ENCODE measurements around the gene PLCL2. TPM values are rescaled to one million over a fixed set of nuclear protein-coding genes. Genes with fewer than 3 reads are reported as not detected.
A peak's percentile ranks its signal among the peaks of the same experiment; 100 is the strongest.

PLCL2 gene
- total RNA-seq, 1 donor from 2014 or later: 72.9 TPM

DNA sequence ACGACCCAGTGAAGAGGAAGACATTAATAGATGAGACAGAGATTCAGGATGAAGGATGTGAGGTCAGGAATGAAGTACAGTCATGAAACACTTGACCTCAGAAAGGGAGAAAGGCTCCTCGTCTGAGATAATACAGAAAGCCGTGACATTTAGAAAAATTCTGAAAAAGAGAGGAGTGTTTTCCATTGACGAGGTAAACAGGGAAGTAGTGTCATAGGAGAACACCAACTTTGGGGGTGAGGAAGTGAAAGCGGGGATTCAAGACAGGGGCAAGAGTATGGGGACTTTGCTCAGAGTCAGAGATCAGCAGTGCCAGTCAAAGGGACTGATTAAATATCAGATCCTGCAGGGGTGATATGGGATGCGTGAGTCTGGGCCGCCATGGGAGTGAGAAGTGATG, 160.9 kb downstream of the PLCL2 start:
- intact Hi-C loops (cut with DNase I): no loop called here
- ATAC-seq (no peak), DNase-seq (ENCODE audit: missing footprints) (no peak)

DNA sequence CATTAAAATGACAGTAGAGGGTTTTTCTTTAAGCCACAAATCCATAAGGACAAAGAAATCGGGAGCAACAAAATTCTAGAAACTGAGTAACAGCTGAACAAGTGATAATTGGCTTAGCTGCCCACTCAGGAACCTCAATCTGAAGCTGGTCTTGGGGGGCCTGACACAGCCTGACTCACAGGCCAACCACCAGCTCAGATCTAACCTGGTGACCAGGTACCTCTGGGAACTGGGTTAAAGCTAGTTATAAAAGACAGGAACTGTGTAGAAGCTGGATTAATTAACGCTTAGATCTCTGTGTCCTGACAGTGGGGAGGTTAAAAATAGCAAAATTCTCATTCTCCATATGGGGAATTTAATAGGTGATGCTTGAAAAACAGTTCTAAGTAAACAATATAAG, 161.9 kb downstream of the PLCL2 start:
- intact Hi-C loops (cut with DNase I): no loop called here
- ATAC-seq (no peak), DNase-seq (ENCODE audit: missing footprints) (no peak)

DNA sequence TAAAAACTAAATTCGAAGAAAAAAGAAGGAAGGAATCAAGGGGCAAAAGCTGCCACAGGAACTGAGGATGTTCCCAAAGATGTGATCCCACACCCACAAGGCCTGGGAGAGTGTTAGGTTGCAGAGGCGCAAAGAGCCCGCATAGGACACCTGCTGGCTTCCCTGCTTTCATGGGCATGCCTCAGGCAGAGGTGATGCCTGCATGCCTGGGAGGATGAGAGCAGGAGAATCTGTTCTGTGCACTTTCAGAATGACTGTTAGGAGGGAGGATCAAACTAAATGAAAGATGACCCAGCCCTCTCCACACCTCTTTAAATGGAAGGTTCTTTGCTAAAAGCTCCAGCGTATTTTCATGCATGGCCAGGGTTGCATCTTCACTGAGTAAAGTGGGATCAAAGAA, 162.4 kb downstream of the PLCL2 start:
- DNase-seq (ENCODE audit: missing footprints): no peak
- intact Hi-C loops (cut with DNase I): no loop called here
- ATAC-seq: no peak

DNA sequence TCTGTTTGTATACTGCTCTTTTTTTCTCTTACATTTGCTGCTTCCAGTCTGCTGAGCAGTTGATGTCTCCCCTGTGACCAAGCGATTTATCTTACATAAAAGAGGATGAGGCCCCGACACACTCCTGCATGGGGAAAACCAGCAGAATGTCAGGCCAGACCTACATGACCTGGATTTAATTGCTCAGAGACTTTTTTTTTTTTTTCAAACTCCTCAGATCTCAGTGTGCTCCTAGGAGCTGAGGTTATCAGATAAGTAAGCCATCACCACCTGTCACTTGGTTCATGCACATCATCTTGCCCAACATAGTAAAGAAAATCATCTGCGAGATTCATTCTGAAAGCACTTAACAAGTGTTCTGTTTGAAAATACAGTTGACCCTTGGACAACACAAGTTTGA, 163.1 kb downstream of the PLCL2 start:
- DNase-seq (ENCODE audit: missing footprints) (no peak), ATAC-seq (no peak)
- intact Hi-C loops (cut with DNase I): no loop called here

DNA sequence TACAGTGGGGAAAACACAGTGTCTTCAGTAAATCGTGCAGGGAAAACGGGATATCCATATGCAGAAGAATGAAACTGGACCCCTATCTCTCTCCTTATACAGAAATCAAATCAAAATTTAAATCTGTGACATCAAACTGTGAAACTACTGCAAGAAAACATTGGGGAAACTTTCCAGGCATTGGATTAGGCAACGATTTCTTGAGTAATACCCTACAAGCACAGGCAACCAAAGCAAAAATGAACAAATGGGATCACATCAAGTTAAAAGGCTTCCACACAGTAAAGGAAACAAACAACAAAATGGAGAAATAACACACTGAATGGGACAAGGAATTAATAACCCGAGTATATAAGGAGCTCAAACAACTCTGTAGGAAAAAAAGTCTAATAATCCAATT, 165.3 kb downstream of the PLCL2 start:
- ATAC-seq (no peak), DNase-seq (ENCODE audit: missing footprints) (no peak)
- intact Hi-C loops (cut with DNase I): no loop called here

DNA sequence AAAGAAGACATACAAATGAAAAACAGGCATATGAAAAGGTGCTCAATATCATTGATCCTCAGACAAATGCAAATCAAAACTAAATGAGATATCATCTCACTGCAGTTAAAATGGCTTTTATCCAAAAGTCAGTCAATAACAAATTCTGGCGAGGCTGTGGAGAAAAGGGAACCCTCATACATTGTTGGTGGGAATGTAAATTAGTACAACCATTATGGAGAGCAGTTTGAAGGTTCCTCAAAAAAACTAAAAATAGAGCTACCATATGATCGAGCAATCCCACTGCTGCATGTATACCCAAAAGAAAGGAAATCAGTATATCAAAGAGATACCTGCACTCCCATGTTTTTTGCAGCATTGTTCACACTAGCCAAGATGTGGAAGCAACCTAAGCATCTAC, 165.8 kb downstream of the PLCL2 start:
- DNase-seq (ENCODE audit: missing footprints) (no peak), ATAC-seq (no peak)
- intact Hi-C loops (cut with DNase I): no loop called here

DNA sequence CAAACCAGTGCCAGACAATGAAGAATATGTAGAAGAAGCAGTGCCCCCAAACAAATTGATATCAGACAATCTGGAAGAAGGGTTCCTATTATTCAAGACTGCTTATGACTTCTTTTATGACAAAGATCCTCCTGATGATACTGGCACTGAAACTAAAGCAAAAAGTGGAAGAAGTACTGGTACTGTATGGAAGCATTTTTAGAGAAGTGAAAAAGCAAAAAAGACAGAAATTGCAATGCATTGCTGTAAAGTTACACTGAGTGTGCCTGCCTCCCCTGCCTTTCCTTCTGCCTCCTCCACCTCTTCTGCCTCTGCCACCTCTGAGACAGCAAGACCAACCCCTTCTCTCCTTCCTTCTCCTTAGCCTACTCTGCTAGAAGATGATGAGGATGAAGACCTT, 167.6 kb downstream of the PLCL2 start:
- intact Hi-C loops (cut with DNase I): no loop called here
- ATAC-seq (peak; percentile 46), DNase-seq (ENCODE audit: missing footprints) (no peak)

DNA sequence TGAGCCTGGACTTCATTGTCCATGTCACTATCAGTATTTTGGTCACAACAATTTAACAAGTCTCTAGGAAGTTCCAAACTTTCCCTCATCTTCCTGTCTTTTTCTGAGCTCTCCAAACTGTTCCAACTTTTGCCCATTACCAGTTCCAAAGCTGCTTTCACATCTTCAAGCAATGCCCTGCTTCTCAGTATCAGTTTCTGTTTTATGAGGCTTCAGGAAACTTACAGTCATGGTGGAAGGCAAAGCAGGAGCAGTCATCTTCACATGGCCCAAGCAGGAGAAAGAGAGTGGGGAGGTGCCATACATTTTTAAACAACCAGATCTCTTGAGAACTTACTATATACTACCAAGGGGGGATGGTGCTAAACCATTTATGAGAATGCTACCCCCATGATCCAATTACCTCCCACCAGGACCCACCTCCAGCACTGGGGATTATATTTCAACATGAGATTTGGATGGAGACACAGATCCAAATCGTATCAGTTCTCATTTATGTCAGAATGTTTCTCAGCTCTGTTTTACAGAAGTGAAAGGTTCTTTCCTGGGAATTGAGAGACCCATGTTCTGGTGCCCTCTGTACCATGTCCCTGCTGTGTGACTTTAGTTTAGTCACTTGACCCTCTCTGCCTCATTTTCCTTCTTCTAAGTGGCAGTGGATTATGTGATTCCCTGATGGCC, 169.7 kb downstream of the PLCL2 start:
- intact Hi-C loops (cut with DNase I): no loop called here
- no peak for DNase-seq (ENCODE audit: missing footprints)
- ATAC-seq: no peak

DNA sequence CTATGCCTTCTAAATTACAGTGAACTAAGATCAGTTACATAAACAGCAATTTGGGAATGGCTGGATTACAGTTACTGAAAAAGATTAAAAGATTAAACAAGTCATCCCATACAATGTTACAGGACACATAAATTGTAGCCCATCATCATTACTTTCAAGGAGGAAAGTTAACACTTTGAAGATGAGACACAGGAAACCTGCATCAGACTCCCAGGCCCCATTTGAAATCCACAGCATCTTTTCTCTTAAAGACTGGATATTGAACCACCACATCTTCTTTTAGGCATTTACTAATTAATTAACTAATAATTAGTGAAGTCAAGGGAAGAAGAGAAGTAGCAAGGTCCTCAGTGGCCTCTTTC, 170.2 kb downstream of the PLCL2 start:
- intact Hi-C loops (cut with DNase I): loop anchor here (5.0 kb wide), 1 partner anchor 87 kb away; no protein-coding TSS in a partner anchor
- ATAC-seq: no peak
- DNase-seq (ENCODE audit: missing footprints): no peak

DNA sequence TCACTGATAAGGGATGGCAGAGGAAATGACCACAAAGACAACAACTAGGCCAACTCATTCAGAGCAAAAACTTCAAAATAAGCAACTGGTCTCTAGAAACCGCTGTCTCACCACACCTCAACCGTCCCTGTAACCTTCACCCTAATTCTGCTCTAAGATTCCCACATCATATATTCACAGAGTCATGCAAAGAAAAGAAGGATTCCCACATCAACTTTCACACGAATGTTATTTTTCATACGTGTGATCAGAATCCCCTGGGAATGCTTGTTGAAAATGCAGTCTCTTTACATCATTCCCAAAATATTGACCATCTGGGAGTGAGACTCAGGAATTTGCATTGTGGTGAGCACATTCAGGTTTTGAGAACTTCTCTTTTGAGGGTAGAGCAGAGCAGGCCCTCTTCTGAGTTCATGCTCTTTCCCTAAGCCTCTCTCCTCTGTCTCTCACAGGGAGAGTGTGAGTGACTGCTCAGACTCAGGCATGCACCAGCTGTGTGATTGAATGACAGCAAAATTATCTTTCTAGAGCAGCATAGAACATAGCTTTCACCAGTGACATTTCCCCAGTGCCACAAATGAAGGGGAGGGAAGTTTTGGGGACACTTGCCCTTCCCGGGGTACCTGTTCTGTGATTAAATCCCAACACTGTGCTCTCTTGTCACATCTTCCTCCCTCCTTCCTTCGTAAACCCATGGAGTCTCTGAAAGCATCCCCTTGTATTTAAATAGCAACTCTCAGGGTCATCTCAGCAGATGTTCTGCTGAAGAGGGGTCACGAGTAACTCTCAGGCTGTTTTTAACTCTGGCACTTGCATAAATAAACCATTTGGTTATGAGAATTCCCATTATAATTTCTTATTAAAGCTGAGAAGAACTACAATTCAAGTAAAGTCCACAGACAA, 170.9 kb downstream of the PLCL2 start:
- peak; percentile 46 for ATAC-seq

DNA sequence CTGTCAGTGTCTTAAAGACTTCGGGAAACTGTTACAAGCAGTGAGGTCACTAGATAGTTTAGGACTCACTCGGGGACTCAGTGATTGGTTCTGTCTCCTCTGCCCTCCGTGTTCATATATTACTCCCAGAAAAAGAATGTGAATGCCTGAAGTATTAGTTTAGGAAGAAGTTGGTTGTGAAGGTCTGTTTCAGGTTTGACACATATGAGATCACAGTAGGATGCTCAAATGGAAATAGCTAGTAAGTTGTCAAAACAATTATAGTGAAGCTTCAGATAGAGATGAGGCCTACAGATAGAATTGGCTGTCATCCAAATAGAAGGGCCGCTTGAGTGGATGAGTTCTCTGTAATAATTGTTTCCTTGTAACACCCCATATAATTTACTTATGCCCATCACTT, 172.6 kb downstream of the PLCL2 start:
- intact Hi-C loops (cut with DNase I): loop anchor here (5.0 kb wide), 1 partner anchor 85 kb away; no protein-coding TSS in a partner anchor
- no peak for ATAC-seq
- DNase-seq (ENCODE audit: missing footprints): no peak

More for the DNA sequence above, 170.9 kb downstream of the PLCL2 start:
- intact Hi-C loops (cut with DNase I): loop anchor here (5.0 kb wide), 1 partner anchor 87 kb away; no protein-coding TSS in a partner anchor
- no peak for DNase-seq (ENCODE audit: missing footprints)

DNA sequence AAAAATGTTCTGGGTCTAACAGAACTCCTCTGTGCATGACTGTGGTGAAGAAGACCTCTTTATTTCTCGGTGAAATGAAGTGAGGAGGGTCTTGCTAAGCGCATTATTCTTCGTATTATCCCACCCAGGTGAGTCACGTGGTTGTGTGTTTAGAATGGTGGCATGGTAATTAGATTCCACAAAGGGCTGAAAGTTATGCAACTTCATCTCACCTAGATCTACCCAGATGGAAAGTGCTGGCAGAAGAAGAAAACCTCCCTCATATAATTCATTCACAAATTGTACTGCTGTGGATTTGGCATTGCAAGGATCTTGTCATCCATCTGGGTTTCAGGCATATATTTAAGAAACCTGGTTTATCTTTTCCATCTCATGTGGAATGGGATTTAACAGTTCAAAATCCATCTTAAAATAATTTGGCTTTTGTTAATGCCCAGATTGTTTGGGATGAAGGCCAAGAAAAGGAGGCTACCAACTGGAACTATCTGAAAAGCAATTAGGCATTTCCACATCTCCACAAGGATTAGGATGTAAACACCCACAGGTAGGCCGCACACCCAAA, 175.3 kb downstream of the PLCL2 start:
- ATAC-seq: no peak
- DNase-seq (ENCODE audit: missing footprints): no peak
- intact Hi-C loops (cut with DNase I): loop anchor here (5.0 kb wide), 1 partner anchor 82 kb away; no protein-coding TSS in a partner anchor

DNA sequence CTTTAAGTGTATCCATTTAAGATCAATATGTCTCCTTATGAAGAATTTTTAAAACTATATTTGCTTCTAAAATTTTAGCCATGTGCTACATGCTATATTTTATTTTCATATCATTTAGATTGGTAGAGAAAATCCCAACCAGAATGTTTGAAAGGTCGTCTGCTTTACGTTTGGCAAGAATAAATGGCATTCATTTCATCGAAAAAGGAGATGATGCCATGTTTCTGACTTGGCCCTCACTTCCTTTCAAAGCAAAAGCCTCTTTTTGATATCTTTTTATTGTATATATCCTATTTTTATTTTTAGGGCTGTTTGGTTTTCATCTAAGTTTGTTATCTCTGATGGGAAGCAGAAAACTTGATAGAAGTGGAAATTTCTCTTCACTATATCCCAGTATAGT, 176.2 kb downstream of the PLCL2 start:
- no peak for DNase-seq (ENCODE audit: missing footprints)
- ATAC-seq: no peak
- intact Hi-C loops (cut with DNase I): no loop called here

DNA sequence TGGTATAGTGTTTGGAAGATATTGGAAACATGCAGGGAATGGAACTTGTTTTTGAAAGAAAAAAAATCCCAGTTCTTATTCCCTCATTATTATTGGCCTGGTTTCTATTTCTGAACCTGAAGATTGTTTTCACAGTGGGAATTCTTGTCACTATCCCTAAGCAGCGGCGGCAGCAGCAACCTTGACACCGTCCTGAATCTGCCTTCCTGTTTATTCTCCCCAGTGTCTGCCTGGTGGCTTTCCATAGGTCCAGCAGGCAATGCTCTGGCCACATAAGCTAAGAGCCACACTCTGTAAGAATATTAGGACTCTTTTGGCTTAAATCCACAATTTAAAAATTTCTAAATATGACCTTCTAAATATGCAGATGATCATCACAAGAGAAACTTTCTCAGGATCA, 178.0 kb downstream of the PLCL2 start:
- intact Hi-C loops (cut with DNase I): no loop called here
- DNase-seq (ENCODE audit: missing footprints) (no peak), ATAC-seq (no peak)

DNA sequence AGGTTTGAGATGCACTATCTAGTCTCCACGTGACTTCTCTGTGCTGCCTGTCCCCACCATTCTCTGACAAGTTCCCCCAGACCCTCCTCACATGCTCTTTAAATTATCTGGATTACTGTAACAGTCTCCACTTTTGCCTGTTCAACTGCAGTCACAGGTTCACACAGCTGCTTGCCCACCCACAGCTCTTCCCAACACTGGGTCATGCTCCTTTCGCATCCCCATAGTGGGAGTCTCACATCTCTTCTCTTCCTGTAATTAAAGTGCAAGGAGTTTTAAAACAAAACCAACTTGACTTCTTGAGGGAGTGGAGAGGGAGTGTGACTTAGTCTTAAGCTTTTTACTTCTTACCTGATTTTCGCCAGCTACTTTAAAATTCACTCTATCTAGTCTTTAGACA, 178.8 kb downstream of the PLCL2 start:
- no peak for ATAC-seq
- intact Hi-C loops (cut with DNase I): no loop called here
- DNase-seq (ENCODE audit: missing footprints): no peak

DNA sequence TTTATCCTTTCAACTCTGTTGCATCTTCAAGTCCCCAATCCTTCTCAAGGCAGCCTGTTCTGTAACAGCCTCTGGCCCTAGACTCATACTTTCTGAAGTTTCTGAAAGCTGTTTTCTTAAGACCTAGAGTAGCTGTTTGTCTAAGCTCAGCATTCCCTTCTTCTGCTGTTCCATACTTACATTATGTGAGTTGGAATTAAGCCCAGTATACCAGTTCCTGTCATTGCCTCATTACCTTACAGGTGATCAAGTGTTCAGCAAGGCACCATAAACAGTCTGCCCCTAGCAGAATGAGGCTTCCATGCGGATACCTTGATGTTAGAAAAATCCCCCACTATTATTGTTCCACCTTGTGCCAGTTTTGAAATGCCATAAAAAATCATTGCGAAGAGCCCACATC, 180.6 kb downstream of the PLCL2 start:
- ATAC-seq (no peak), DNase-seq (ENCODE audit: missing footprints) (no peak)
- intact Hi-C loops (cut with DNase I): no loop called here

DNA sequence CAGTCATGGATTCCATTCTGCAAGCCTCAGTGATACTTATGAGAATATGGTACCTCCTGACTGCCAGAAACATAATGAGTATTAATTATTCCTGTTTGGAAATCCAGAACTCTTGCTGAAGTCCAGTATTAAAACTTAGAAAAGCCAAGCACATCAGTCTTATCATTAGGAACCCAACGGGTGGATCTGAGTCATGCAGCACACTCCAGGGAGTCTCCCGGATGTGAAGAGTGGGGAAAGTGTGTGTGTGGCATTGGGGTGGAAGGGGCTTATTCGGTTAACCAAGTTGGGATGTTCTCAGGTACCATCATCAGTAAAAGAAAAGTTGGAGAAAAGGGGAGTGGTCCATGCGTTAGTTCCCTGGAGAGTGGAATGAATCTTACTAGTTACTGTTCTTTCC, 181.1 kb downstream of the PLCL2 start:
- ATAC-seq (no peak), DNase-seq (ENCODE audit: missing footprints) (no peak)
- intact Hi-C loops (cut with DNase I): no loop called here

DNA sequence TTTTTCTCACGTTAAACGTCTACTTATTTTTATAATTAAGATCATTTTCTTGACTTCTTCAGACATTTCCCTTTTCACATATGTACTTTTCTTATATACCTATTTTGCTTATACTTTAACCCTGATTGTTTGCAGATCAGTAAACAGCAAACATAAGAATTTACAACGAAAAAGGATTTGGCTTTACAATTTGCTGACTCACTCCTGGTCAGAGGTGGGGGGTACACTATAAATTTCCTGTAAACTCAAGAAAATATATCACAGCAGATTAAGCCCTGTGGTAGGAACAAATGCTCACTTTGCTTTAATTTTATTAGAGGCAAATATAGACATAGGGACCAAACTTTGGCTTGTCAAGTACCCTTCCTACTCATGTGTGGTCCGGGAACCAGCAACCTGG, 185.0 kb downstream of the PLCL2 start:
- no peak for DNase-seq (ENCODE audit: missing footprints)
- no peak for ATAC-seq
- intact Hi-C loops (cut with DNase I): no loop called here

DNA sequence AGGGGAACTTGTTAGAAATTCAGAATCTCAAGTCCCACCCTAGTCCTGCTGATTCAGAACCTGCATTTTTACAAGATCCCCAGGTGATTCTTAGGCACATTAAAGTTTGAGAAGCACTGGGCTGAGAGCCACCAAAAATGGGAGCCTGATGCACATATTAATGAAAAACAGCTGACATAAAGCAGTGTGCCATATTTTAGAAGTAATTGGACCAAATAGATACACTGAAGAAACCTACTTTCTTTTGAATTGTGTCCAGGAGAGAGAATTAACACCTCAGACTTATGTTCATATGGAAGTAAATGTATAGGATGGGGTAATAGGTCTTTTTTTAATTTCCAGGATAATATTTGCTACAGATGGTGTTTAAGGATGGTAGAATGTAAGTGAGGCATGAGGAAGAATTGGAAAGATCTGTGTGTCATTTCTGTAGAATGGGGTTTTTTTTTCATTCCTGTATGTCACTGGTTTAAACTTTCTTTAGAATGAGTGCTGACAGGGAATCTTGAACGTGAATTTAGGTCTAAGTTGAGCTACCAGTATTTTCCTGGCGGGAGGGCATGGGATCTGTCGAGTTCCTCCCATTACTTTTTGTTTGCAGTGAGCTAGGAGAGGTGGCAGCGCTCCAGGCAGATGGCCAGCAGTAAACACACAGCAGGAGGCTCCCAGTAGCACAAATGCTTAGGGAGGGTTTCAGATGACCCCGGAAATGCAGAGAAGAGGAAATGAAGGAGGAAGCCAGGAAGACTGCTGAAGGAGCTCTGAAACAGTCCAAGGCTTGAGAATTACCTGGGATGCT, 185.6 kb downstream of the PLCL2 start:
- intact Hi-C loops (cut with DNase I): no loop called here
- peak; percentile 79 for ATAC-seq
- peak; percentile 68 for DNase-seq (ENCODE audit: missing footprints)

All from Right ventricle myocardium inferior (tissue), 1 donor.